SK-N-SH (cell line): Measurements from ENCODE around the gene RHOT1. TPM values are rescaled to one million over a fixed set of nuclear protein-coding genes. Genes with fewer than 3 reads are reported as not detected.

ENCODE experiments used
- CTCF ChIA-PET: fragments of 300-600, 350-600 bp; formaldehyde crosslinking; extraction: SDS; loops from one replicate; lab custom pipeline; 2021; lab: Yijun Ruan, JAX
- POLR2A ChIA-PET: fragments of 350-600 bp; sonication (Branson Sonifier 250); formaldehyde crosslinking; extraction: SDS; loops from one replicate; lab custom pipeline; 2020; ENCODE audit warnings: antibody characterized with exemption, inconsistent platforms; lab: Yijun Ruan, JAX
- DNase-seq: peaks from one replicate; pipeline ENCODE4 v3.0.0; 2012
- H2AFZ ChIP-seq: fragments of 200-600 bp; sonication (generic); 2 replicates; pipeline ENCODE4 v1.8.1; 2016; ENCODE audit warnings: antibody characterized with exemption, mild to moderate bottlenecking, low read depth
- H3F3A ChIP-seq: fragments of 200-600 bp; sonication (generic); replicated peaks from 2 replicates; pipeline ENCODE3; 2016; ENCODE audit warnings: antibody characterized with exemption, mild to moderate bottlenecking; ENCODE audit not compliant: insufficient read depth
- H3K27ac ChIP-seq, 2 experiments: fragments of 200-500 bp in 1 of 2; fragments of 200-600 bp in 1 of 2; sonication (Bioruptor generic) in 1 of 2; sonication (generic), shearing (Covaris generic) in 1 of 2; 2 replicates each; pipeline versions ENCODE4 v1.5.1 to v1.6.1; 2014 to 2016; ENCODE audit warnings: low read depth in 2 of 2, inconsistent platforms in 1 of 2, low read length in 1 of 2, mild to moderate bottlenecking in 1 of 2, mixed read lengths in 1 of 2
- H3K27me3 ChIP-seq: fragments of 200-600 bp; sonication (generic), shearing (Covaris generic); 2 replicates; pipeline ENCODE4 v1.6.1; 2016; ENCODE audit warnings: mixed run types; ENCODE audit not compliant: insufficient read depth
- H3K36me3 ChIP-seq, 2 experiments: fragments of 200-500 bp in 1 of 2; fragments of 200-600 bp in 1 of 2; sonication (Bioruptor generic) in 1 of 2; sonication (generic) in 1 of 2; replicated peaks in 1 of 2; 2 replicates each; pipeline versions ENCODE3 to v1.5.1; 2014 to 2016; ENCODE audit warnings: low read length in 1 of 2, mild to moderate bottlenecking in 1 of 2; ENCODE audit not compliant: insufficient read depth in 2 of 2, control insufficient read depth in 1 of 2
- H3K4me1 ChIP-seq, 2 experiments: fragments of 200-500 bp in 1 of 2; fragments of 200-600 bp in 1 of 2; sonication (Bioruptor generic) in 1 of 2; sonication (generic), shearing (Covaris generic) in 1 of 2; 2 replicates each; pipeline versions ENCODE4 v1.5.1 to v1.6.1; 2014 to 2016; ENCODE audit warnings: low read depth in 1 of 2, low read length in 1 of 2, mixed run types in 1 of 2; ENCODE audit not compliant: insufficient read depth in 2 of 2, control insufficient read depth in 1 of 2
- H3K4me2 ChIP-seq: fragments of 200-600 bp; sonication (generic), shearing (Covaris generic); 2 replicates; pipeline ENCODE4 v1.6.1; 2017; ENCODE audit warnings: mixed run types
- H3K4me3 ChIP-seq, 2 experiments: fragments of 200-500 bp in 1 of 2; fragments of 200-600 bp in 1 of 2; sonication (Bioruptor generic) in 1 of 2; sonication (generic), shearing (Covaris generic) in 1 of 2; 2 replicates each; pipeline versions ENCODE4 v1.5.1 to v1.8.1; 2014 to 2016; ENCODE audit warnings: low read depth in 2 of 2, inconsistent platforms in 1 of 2, low read length in 1 of 2, mild to moderate bottlenecking in 1 of 2, mixed read lengths in 1 of 2, moderate library complexity in 1 of 2
- H3K79me2 ChIP-seq: fragments of 200-600 bp; sonication (generic); 2 replicates; pipeline ENCODE4 v1.8.1; 2017; ENCODE audit warnings: mild to moderate bottlenecking; ENCODE audit not compliant: insufficient read depth
- H3K9ac ChIP-seq: fragments of 200-600 bp; sonication (generic); 2 replicates; pipeline ENCODE4 v1.6.1; 2017; ENCODE audit warnings: mixed run types
- H3K9me2 ChIP-seq: fragments of 200-600 bp; sonication (generic); 2 replicates; pipeline ENCODE4 v1.6.1; 2017; ENCODE audit warnings: mixed run types
- H3K9me3 ChIP-seq: fragments of 200-600 bp; sonication (generic); 2 replicates; pipeline ENCODE4 v1.6.1; 2017; ENCODE audit warnings: mixed run types, mild to moderate bottlenecking, moderate library complexity
- H4K20me1 ChIP-seq: fragments of 200-600 bp; sonication (generic); 2 replicates; pipeline ENCODE4 v1.6.1; 2017; ENCODE audit warnings: mild to moderate bottlenecking, mixed run types; ENCODE audit not compliant: insufficient read depth
- CHD2 ChIP-seq: fragments of 150-350 bp; IDR thresholded peaks from 2 replicates; pipeline ENCODE4 v1.6.1; 2018; ENCODE audit warnings: low read length; ENCODE audit not compliant: partially characterized antibody
- ELF1 ChIP-seq: IDR thresholded peaks from 2 replicates; pipeline ENCODE4 v1.4.0; 2012
- EP300 ChIP-seq, 2 experiments: IDR thresholded peaks; 2 replicates each; pipeline versions ENCODE4 v1.4.0 to v1.6.1; 2012; ENCODE audit warnings: borderline replicate concordance in 1 of 2, low read depth in 1 of 2, low read length in 1 of 2
- FOSL2 ChIP-seq: IDR thresholded peaks from 2 replicates; pipeline ENCODE4 v1.4.0; 2012; ENCODE audit warnings: low read depth, mild to moderate bottlenecking, moderate library complexity, borderline replicate concordance
- FOXJ3 ChIP-seq: sonication (generic); formaldehyde crosslinking; IDR thresholded peaks from 2 replicates; pipeline ENCODE4 v1.5.1; 2020; ENCODE audit warnings: mild to moderate bottlenecking, missing genetic modification reagents
- FOXM1 ChIP-seq: IDR thresholded peaks from 2 replicates; pipeline ENCODE4 v1.4.0; 2012; ENCODE audit warnings: low read depth, mild to moderate bottlenecking
- GATA2 ChIP-seq: sonication (generic); formaldehyde crosslinking; IDR thresholded peaks from 2 replicates; pipeline ENCODE4 v1.5.0; 2020; ENCODE audit warnings: mild to moderate bottlenecking, missing genetic modification reagents
- JUND ChIP-seq: IDR thresholded peaks from 2 replicates; pipeline ENCODE4 v1.4.0; 2012
- MEF2A ChIP-seq: IDR thresholded peaks from 2 replicates; pipeline ENCODE4 v1.4.0; 2012; ENCODE audit warnings: low read depth, borderline replicate concordance
- MXI1 ChIP-seq: IDR thresholded peaks from 2 replicates; pipeline ENCODE4 v1.6.1; 2012; ENCODE audit warnings: mild to moderate bottlenecking, low read depth, low read length, improper control_type of control experiment
- NFIC ChIP-seq: IDR thresholded peaks from 2 replicates; pipeline ENCODE4 v1.4.0; 2012; ENCODE audit warnings: borderline replicate concordance
- NRF1 ChIP-seq: IDR thresholded peaks from 2 replicates; pipeline ENCODE4 v1.6.1; 2012; ENCODE audit warnings: low read depth, mild to moderate bottlenecking, low read length
- POLR2AphosphoS5 ChIP-seq: IDR thresholded peaks from 2 replicates; pipeline ENCODE4 v1.6.1; 2012; ENCODE audit warnings: low read depth, low read length
- RCOR1 ChIP-seq: fragments of 150-350 bp; IDR thresholded peaks from 2 replicates; pipeline ENCODE4 v1.6.1; 2017; ENCODE audit warnings: antibody characterized with exemption, low read length
- RFX5 ChIP-seq: IDR thresholded peaks from 2 replicates; pipeline ENCODE4 v1.6.1; 2012; ENCODE audit warnings: mild to moderate bottlenecking, improper control_type of control experiment, low read length
- RXRA ChIP-seq: IDR thresholded peaks from 2 replicates; pipeline ENCODE4 v1.4.0; 2012; ENCODE audit warnings: low read depth, mild to moderate bottlenecking, borderline replicate concordance
- TAF1 ChIP-seq: IDR thresholded peaks from 2 replicates; pipeline ENCODE4 v1.6.1; 2012; ENCODE audit warnings: low read depth, mild to moderate bottlenecking, low read length, moderate library complexity, borderline replicate concordance
- TCF12 ChIP-seq: IDR thresholded peaks from 2 replicates; pipeline ENCODE4 v1.4.0; 2012
- TEAD4 ChIP-seq: IDR thresholded peaks from 2 replicates; pipeline ENCODE4 v1.4.0; 2012; ENCODE audit warnings: mild to moderate bottlenecking, borderline replicate concordance; ENCODE audit not compliant: insufficient read depth
- YY1 ChIP-seq: IDR thresholded peaks from 2 replicates; pipeline ENCODE4 v1.4.0; 2012; ENCODE audit warnings: low read depth, mild to moderate bottlenecking
- WGBS: methylation state at CpG from one replicate; pipeline ENCODE4 v1.1.6; 2017; ENCODE audit warnings: low lambda C conversion rate; 5-methylcytosine and 5-hydroxymethylcytosine counted together
- polyA plus RNA-seq, 3 experiments: library from polyadenylated mRNA; depleted of rRNA; stranded (reverse); fragments of >200 nt; gene quantifications; 2 replicates each; pipeline ENCODE4 v1.2.3, GENCODE V29; 2012
- TF ChIP-seq, protein P1 (sequence below): fragments of 150-350 bp; IDR thresholded peaks from 2 replicates; pipeline ENCODE4 v1.6.1; 2017; ENCODE audit warnings: antibody characterized with exemption, low read length, low read depth, borderline replicate concordance
- TF ChIP-seq, protein P2 (sequence below): fragments of 150-350 bp; IDR thresholded peaks from 2 replicates; pipeline ENCODE4 v1.6.1; 2016; ENCODE audit warnings: mild to moderate bottlenecking, low read depth, low read length
- TF ChIP-seq, protein P3 (sequence below): IDR thresholded peaks from 2 replicates; pipeline ENCODE4 v1.4.0; 2012; ENCODE audit warnings: low read depth, borderline replicate concordance
- TF ChIP-seq, protein P4 (sequence below): fragments of 200-600 bp; sonication (generic); IDR thresholded peaks from 2 replicates; pipeline ENCODE4 v1.6.1; 2017; ENCODE audit warnings: antibody characterized with exemption, mild to moderate bottlenecking, moderate library complexity
- TF ChIP-seq, protein P5 (sequence below): IDR thresholded peaks from 2 replicates; pipeline ENCODE4 v1.4.0; 2012; ENCODE audit warnings: low read depth, borderline replicate concordance

The RHOT1 gene
- polyA plus RNA-seq, 1 of the 3 experiments (the other 2 are of a cell fraction): 25.0 TPM

DNA sequence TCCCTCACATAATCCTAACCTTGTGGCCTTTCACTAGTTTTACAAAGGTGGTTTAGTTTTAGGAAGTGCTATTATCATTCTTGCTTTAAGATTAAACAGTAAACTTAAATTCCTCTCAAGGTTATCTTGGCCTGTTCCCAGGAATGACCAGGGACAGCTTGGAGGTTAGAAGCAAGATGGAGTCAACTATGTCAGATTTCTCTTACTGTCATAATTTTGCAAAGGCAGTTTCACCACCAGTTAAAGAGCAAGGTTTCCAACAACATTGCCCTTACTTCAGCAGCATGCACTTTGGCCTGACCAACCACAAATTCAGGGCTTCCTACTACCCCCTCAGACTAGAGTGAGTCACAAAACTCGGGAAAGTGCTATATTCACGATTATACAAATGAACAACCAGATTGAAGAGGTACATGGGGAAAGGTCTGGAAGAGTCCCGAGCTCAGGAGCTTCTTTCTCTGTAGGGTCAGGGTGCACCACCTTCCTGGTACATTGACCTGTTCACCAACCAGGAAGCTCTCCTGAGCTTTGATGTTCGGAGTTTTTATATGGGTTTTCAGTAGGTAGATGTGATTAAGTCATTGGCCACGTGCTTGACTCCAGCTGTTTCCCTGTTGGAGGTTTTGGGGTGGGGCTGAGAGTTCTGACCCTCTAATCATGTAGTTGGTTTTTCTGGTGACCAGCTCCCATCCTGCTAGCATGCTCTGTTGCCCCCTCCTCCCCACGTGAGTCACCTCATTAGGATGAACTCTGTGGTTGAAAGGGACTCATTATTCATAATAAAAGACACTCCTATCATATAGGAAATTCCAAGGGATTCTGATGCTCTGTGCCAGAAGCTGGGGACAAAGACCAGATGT lies 19.4 kb downstream of the RHOT1 start:
- peak overlapping the region; percentile 12 to 90; a peak in 3 of 4 replicates for H3K27ac ChIP-seq
- DNase-seq: no peak
- peaks cover 30% of the 10 kb centered on the region for H3K79me2 ChIP-seq
- H3F3A ChIP-seq: peaks cover 33% of the 10 kb centered on the region
- H3K36me3 ChIP-seq: peaks cover 0 to 24% of the 10 kb centered on the region in 2 experiments
- peak overlapping the region; percentile 66 for H3K4me2 ChIP-seq
- H3K9me2 ChIP-seq: no peaks in the 10 kb centered on the region
- H2AFZ ChIP-seq: no peak overlapping the region; the same call in 1 of the 2 replicates
- H3K27me3 ChIP-seq: no peaks in the 10 kb centered on the region
- H4K20me1 ChIP-seq: 0 out of 2 replicates have a peak, but pooled peaks cover 17% of the 10 kb centered on the region
- H3K9me3 ChIP-seq: peaks cover 4% of the 10 kb centered on the region; the same call in 1 of the 2 replicates
- ChIA-PET POLR2A (no interaction called here), CTCF (interaction anchor here (1.1 kb wide), 1 partner anchor 33 kb away, joined by 3 read pairs; no protein-coding TSS in a partner anchor)
- H3K4me1 ChIP-seq: peaks cover 0 to 19% of the 10 kb centered on the region in 2 experiments; a peak in 2 of 4 replicates
- 0 out of 2 replicates have a peak overlapping the region, but pooled peaks have one; percentile 28 for H3K9ac ChIP-seq
- H3K4me3 ChIP-seq: no peak overlapping the region; a peak in 1 of 4 replicates
- WGBS: 28% methylated on average over 6 of the region's 6 CpGs
- TF ChIP-seq, protein P1, sequence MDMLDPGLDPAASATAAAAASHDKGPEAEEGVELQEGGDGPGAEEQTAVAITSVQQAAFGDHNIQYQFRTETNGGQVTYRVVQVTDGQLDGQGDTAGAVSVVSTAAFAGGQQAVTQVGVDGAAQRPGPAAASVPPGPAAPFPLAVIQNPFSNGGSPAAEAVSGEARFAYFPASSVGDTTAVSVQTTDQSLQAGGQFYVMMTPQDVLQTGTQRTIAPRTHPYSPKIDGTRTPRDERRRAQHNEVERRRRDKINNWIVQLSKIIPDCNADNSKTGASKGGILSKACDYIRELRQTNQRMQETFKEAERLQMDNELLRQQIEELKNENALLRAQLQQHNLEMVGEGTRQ: no peak
- TF ChIP-seq NFIC (peak; percentile 80), TAF1 (0 out of 2 replicates have a peak, but pooled peaks have one; percentile 18), RFX5 (no peak), FOXJ3 (CRISPR knock-in tag) (no peak), GATA2 (CRISPR knock-in tag) (no peak), FOSL2 (peak; percentile 94), CHD2 (no peak), RCOR1 (no peak), EP300 (IDR thresholded peaks at IDR 0.05; ENCODE audit: borderline replicate concordance in 1 of 2, low read depth in 1 of 2, low read length in 1 of 2) (peak; percentile 37 to 84; a peak in 3 of 4 replicates), YY1 (peak; percentile 14; the same call in 1 of the 2 replicates), NRF1 (no peak), RXRA (peak; percentile 78), TEAD4 (peak; percentile 89), POLR2AphosphoS5 (peak; percentile 73), FOXM1 (peak; percentile 70; the same call in 1 of the 2 replicates), JUND (peak; percentile 99), MXI1 (no peak), ELF1 (peak; percentile 43; the same call in 1 of the 2 replicates), TCF12 (peak; percentile 94), MEF2A (no peak)
- TF ChIP-seq, protein P2, sequence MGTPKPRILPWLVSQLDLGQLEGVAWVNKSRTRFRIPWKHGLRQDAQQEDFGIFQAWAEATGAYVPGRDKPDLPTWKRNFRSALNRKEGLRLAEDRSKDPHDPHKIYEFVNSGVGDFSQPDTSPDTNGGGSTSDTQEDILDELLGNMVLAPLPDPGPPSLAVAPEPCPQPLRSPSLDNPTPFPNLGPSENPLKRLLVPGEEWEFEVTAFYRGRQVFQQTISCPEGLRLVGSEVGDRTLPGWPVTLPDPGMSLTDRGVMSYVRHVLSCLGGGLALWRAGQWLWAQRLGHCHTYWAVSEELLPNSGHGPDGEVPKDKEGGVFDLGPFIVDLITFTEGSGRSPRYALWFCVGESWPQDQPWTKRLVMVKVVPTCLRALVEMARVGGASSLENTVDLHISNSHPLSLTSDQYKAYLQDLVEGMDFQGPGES: no peak
- TF ChIP-seq, protein P3, sequence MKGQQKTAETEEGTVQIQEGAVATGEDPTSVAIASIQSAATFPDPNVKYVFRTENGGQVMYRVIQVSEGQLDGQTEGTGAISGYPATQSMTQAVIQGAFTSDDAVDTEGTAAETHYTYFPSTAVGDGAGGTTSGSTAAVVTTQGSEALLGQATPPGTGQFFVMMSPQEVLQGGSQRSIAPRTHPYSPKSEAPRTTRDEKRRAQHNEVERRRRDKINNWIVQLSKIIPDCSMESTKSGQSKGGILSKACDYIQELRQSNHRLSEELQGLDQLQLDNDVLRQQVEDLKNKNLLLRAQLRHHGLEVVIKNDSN: peak; percentile 68
- TF ChIP-seq, protein P4, sequence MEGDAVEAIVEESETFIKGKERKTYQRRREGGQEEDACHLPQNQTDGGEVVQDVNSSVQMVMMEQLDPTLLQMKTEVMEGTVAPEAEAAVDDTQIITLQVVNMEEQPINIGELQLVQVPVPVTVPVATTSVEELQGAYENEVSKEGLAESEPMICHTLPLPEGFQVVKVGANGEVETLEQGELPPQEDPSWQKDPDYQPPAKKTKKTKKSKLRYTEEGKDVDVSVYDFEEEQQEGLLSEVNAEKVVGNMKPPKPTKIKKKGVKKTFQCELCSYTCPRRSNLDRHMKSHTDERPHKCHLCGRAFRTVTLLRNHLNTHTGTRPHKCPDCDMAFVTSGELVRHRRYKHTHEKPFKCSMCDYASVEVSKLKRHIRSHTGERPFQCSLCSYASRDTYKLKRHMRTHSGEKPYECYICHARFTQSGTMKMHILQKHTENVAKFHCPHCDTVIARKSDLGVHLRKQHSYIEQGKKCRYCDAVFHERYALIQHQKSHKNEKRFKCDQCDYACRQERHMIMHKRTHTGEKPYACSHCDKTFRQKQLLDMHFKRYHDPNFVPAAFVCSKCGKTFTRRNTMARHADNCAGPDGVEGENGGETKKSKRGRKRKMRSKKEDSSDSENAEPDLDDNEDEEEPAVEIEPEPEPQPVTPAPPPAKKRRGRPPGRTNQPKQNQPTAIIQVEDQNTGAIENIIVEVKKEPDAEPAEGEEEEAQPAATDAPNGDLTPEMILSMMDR: no peak
- TF ChIP-seq, protein P5, sequence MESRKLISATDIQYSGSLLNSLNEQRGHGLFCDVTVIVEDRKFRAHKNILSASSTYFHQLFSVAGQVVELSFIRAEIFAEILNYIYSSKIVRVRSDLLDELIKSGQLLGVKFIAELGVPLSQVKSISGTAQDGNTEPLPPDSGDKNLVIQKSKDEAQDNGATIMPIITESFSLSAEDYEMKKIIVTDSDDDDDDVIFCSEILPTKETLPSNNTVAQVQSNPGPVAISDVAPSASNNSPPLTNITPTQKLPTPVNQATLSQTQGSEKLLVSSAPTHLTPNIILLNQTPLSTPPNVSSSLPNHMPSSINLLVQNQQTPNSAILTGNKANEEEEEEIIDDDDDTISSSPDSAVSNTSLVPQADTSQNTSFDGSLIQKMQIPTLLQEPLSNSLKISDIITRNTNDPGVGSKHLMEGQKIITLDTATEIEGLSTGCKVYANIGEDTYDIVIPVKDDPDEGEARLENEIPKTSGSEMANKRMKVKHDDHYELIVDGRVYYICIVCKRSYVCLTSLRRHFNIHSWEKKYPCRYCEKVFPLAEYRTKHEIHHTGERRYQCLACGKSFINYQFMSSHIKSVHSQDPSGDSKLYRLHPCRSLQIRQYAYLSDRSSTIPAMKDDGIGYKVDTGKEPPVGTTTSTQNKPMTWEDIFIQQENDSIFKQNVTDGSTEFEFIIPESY: no peak
